Lower leg skin (tissue), 3 donors: ENCODE results near the gene GGT7.

Experiments
- CTCF ChIP-seq, 3 donors: fragments of 450-650 bp; IDR thresholded peaks; one replicate each; pipeline ENCODE4 v1.5.1; 2016; ENCODE audit warnings: antibody characterized with exemption in 3 of 3, mild to moderate bottlenecking in 3 of 3, moderate library complexity in 2 of 3
- POLR2A ChIP-seq, 2 donors: fragments of 450-650 bp; IDR thresholded peaks; one replicate each; pipeline ENCODE4 v1.6.1; 2016 to 2017; ENCODE audit warnings: antibody characterized with exemption in 2 of 2, mild to moderate bottlenecking in 1 of 2, moderate library complexity in 1 of 2

- no peak for TF ChIP-seq POLR2A (IDR thresholded peaks at IDR 0.05)
- TF ChIP-seq CTCF (IDR thresholded peaks at IDR 0.05) = no peak
These were observed 11.2 kb upstream of the GGT7 start for GRCh38 chr20:34883809-34884208.
